HT-29 (cell line): Measurements from ENCODE around the gene FGD3. TPM values are rescaled to one million over a fixed set of nuclear protein-coding genes. Genes with fewer than 3 reads are reported as not detected.
A peak's percentile ranks its signal among the peaks of the same experiment; 100 is the strongest.
"Not testable (repeated sequence)": the region's sequence is repeated elsewhere in the genome, so short reads cannot be mapped to it uniquely, and the experiment has no call there.

Experiments
- DNase-seq: peaks from one replicate; pipeline ENCODE4 v3.0.0-alpha.2; 2015; ENCODE audit warnings: low spot score
- total RNA-seq: library from RNA; depleted of rRNA; stranded (reverse); fragments of >200 nt; shearing (Covaris generic); gene quantifications from 2 replicates; pipeline ENCODE4 v1.2.3, GENCODE V29; 2014; rRNA removed

The FGD3 gene
- 12.8 and 14.7 TPM in 2 replicates for total RNA-seq

GRCh38 chr9:92947268-92948037 lies at the start of gene FGD3:
TSS of gene FGD3 (plus strand) at chr9:92947523. CDS start at chr9:92976257, 28,734 bp downstream.
- DNase-seq = peak; percentile 60

- DNase-seq = not testable (repeated sequence)
Measured at GRCh38 chr9:92905137-92905536, 42.2 kb upstream of the FGD3 start.

GRCh38 chr9:92911511-92912475 lies 35.5 kb upstream of the FGD3 start:
- DNase-seq = peak; percentile 13

- no peak for DNase-seq
Measured at GRCh38 chr9:92917176-92917800, 30.0 kb upstream of the FGD3 start.

GRCh38 chr9:92920437-92920836 lies 26.9 kb upstream of the FGD3 start:
- DNase-seq = no peak

GRCh38 chr9:92931606-92932005 lies 15.7 kb upstream of the FGD3 start:
- no peak for DNase-seq

GRCh38 chr9:92934321-92934720 lies 13.0 kb upstream of the FGD3 start:
- DNase-seq = no peak

- DNase-seq = no peak
Measured at GRCh38 chr9:92938025-92938424, 9.3 kb upstream of the FGD3 start.

GRCh38 chr9:92941861-92942260 lies 5.5 kb upstream of the FGD3 start:
- DNase-seq = no peak

- DNase-seq = no peak
Measured at GRCh38 chr9:92942688-92943616, 4.4 kb upstream of the FGD3 start.

GRCh38 chr9:92944921-92945320 lies 2.4 kb upstream of the FGD3 start:
- DNase-seq = no peak

- DNase-seq = no peak
Measured at GRCh38 chr9:92945796-92946195, 1.5 kb upstream of the FGD3 start.

GRCh38 chr9:92948038-92948534 lies 763 bp downstream of the FGD3 start:
- no peak for DNase-seq

- no peak for DNase-seq
Measured at GRCh38 chr9:92948632-92949031, 1.3 kb downstream of the FGD3 start.

GRCh38 chr9:92949266-92949982 lies 2.1 kb downstream of the FGD3 start:
- DNase-seq = no peak

GRCh38 chr9:92950359-92950955 lies 3.1 kb downstream of the FGD3 start:
- DNase-seq = no peak

- peak; percentile 55 for DNase-seq
Measured at GRCh38 chr9:92952906-92953610, 5.7 kb downstream of the FGD3 start.

GRCh38 chr9:92954049-92954861 lies 6.9 kb downstream of the FGD3 start:
- DNase-seq = peak; percentile 99
